Osteocyte (in vitro differentiated cells): ENCODE measurements around the gene THSD4. TPM values are rescaled to one million over a fixed set of nuclear protein-coding genes. Genes with fewer than 3 reads are reported as not detected.

Experiments
- DNase-seq: peaks from one replicate; pipeline ENCODE4 v3.0.0; 2021; ENCODE audit warnings: mixed read lengths; ENCODE audit not compliant: unreplicated experiment; ENCODE audit errors: extremely low spot score
- H3K27ac Mint-ChIP-seq: one replicate; pipeline ENCODE4 v1.8.0; 2021; ENCODE audit warnings: mild to moderate bottlenecking, mixed read lengths; ENCODE audit not compliant: unreplicated experiment
- H3K27me3 Mint-ChIP-seq: one replicate; pipeline ENCODE4 v1.8.0; 2021; ENCODE audit warnings: mixed read lengths; ENCODE audit not compliant: unreplicated experiment
- H3K36me3 Mint-ChIP-seq: one replicate; pipeline ENCODE4 v1.8.0; 2021; ENCODE audit warnings: mixed read lengths; ENCODE audit not compliant: unreplicated experiment
- H3K4me1 Mint-ChIP-seq: one replicate; pipeline ENCODE4 v1.8.0; 2021; ENCODE audit warnings: mixed read lengths; ENCODE audit not compliant: unreplicated experiment
- H3K4me3 Mint-ChIP-seq: one replicate; pipeline ENCODE4 v1.8.0; 2021; ENCODE audit warnings: mild to moderate bottlenecking, moderate library complexity, mixed read lengths; ENCODE audit not compliant: unreplicated experiment
- H3K9me3 Mint-ChIP-seq: one replicate; pipeline ENCODE4 v1.8.0; 2021; ENCODE audit warnings: mixed read lengths; ENCODE audit not compliant: unreplicated experiment
- CTCF ChIP-seq: fragments of 200-600 bp; sonication (generic); IDR thresholded peaks from 2 replicates; pipeline ENCODE4 v1.5.0; 2021; ENCODE audit warnings: antibody characterized with exemption, mild to moderate bottlenecking, moderate library complexity
- total RNA-seq: library from RNA; stranded (reverse); gene quantifications from 2 replicates; pipeline ENCODE4 v1.2.1, GENCODE V29; 2021

THSD4 gene
- total RNA-seq, 1 donor from 2014 or later = 5.7 TPM

- peaks cover 14% of the 10 kb centered on the region for H3K4me1 Mint-ChIP-seq
- no peak overlapping the region for H3K27ac Mint-ChIP-seq
- TF ChIP-seq CTCF = no peak
- H3K27me3 Mint-ChIP-seq = peaks cover 2% of the 10 kb centered on the region
- no peak overlapping the region for H3K4me3 Mint-ChIP-seq
- H3K36me3 Mint-ChIP-seq = no peaks in the 10 kb centered on the region
- no peak for DNase-seq
- peaks cover 4% of the 10 kb centered on the region for H3K9me3 Mint-ChIP-seq
Observed at GRCh38 chr15:71559098-71559497, 443.8 kb downstream of the THSD4 start.

GRCh38 chr15:71559616-71560015 lies 444.3 kb downstream of the THSD4 start:
- Mint-ChIP-seq H3K36me3 (no peaks in the 10 kb centered on the region), H3K4me1 (peaks cover 14% of the 10 kb centered on the region), H3K27me3 (peaks cover 4% of the 10 kb centered on the region), H3K27ac (no peak overlapping the region), H3K9me3 (peaks cover 4% of the 10 kb centered on the region), H3K4me3 (no peak overlapping the region)
- DNase-seq = no peak
- TF ChIP-seq CTCF = no peak

DNA sequence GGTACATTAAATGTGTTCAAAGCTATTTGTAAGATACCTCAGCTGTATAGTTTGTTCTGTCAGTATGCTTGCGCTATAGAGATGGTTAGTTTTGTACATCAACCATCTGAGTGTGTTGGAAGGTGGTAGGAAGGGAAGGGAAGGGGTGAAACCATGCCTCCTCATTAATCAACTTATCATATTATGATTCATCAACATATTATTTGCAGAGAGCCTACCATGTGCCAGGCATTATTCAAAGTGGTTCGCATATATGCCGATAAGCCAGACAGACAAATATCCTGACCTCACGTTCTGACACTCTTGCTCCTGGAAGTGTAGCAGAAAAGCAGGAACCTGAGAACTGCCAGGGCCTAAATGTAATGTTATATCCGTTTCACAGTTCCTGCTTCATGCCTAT lies 447.0 kb downstream of the THSD4 start:
- no peak overlapping the region for H3K27ac Mint-ChIP-seq

GRCh38 chr15:71564217-71564616 lies 448.9 kb downstream of the THSD4 start:
- H3K4me1 Mint-ChIP-seq = peaks cover 15% of the 10 kb centered on the region
- H3K9me3 Mint-ChIP-seq = peaks cover 3% of the 10 kb centered on the region

More for the DNA sequence above, 447.0 kb downstream of the THSD4 start:
- no peak for DNase-seq
- Mint-ChIP-seq H3K27me3 (peaks cover 4% of the 10 kb centered on the region), H3K36me3 (no peaks in the 10 kb centered on the region), H3K9me3 (peaks cover 4% of the 10 kb centered on the region), H3K4me3 (no peak overlapping the region), H3K4me1 (peaks cover 14% of the 10 kb centered on the region)
- no peak for TF ChIP-seq CTCF

DNA sequence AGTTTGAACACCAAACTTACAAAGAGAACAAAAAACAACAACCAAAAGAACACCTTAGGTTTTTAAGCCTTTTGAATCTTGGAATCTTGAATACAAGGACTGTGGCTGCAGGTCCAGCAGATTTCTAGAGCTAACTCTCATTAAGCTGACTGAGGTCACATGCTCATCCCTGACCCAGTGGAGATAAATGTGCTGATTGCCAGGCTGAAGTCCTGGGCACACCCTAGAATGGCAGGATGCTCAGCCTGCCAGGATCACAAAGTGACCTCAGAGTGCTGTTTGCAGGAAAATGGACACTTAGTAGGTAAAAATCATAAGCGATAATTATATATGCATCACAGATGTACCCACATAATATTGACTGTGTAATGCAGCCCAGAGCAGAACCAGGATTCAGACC lies 449.7 kb downstream of the THSD4 start:
- H3K4me1 Mint-ChIP-seq = peaks cover 10% of the 10 kb centered on the region
- DNase-seq = no peak
- no peaks in the 10 kb centered on the region for H3K9me3 Mint-ChIP-seq
- no peaks in the 10 kb centered on the region for H3K36me3 Mint-ChIP-seq
- no peak overlapping the region for H3K4me3 Mint-ChIP-seq
- no peak overlapping the region for H3K27ac Mint-ChIP-seq
- peaks cover 6% of the 10 kb centered on the region for H3K27me3 Mint-ChIP-seq
- no peak for TF ChIP-seq CTCF

More at GRCh38 chr15:71564217-71564616, 448.9 kb downstream of the THSD4 start:
- Mint-ChIP-seq H3K4me3 (no peak overlapping the region), H3K36me3 (no peaks in the 10 kb centered on the region), H3K27ac (no peak overlapping the region), H3K27me3 (peaks cover 6% of the 10 kb centered on the region)
- TF ChIP-seq CTCF = no peak
- DNase-seq = no peak
